Measurements from ENCODE around the gene FHIT.

DNA sequence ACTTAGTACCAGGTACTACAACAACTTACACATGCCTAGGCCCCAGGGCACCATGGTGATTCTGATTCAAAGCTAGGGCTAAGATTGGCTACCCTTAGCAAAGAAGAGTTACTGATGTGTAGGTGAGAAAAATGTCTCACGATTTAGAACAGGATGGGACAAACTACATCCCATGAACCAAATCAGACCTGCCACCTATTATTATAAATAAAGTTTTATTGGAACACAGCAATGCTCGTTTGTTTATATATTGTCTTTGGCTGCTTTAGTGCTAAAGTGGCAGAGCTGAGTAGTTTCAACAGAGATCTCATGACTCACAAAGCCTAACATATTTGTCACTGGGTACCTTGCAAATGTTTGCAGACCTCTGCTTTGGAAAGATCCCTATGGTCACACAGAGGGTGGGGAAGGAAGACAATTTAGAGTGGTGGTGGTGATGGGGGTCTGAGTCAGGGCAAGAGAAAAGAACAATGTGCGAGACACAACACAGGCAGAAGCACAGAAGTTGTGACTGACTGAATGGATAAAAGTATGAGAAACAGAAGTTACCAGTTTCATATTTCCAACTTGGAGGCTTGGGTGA is 1430.8 kb downstream of the FHIT start:
- TF ChIP-seq, protein P1, sequence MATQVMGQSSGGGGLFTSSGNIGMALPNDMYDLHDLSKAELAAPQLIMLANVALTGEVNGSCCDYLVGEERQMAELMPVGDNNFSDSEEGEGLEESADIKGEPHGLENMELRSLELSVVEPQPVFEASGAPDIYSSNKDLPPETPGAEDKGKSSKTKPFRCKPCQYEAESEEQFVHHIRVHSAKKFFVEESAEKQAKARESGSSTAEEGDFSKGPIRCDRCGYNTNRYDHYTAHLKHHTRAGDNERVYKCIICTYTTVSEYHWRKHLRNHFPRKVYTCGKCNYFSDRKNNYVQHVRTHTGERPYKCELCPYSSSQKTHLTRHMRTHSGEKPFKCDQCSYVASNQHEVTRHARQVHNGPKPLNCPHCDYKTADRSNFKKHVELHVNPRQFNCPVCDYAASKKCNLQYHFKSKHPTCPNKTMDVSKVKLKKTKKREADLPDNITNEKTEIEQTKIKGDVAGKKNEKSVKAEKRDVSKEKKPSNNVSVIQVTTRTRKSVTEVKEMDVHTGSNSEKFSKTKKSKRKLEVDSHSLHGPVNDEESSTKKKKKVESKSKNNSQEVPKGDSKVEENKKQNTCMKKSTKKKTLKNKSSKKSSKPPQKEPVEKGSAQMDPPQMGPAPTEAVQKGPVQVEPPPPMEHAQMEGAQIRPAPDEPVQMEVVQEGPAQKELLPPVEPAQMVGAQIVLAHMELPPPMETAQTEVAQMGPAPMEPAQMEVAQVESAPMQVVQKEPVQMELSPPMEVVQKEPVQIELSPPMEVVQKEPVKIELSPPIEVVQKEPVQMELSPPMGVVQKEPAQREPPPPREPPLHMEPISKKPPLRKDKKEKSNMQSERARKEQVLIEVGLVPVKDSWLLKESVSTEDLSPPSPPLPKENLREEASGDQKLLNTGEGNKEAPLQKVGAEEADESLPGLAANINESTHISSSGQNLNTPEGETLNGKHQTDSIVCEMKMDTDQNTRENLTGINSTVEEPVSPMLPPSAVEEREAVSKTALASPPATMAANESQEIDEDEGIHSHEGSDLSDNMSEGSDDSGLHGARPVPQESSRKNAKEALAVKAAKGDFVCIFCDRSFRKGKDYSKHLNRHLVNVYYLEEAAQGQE (IDR thresholded peaks at IDR 0.05; ENCODE audit: insufficient read depth in 1 of 2, low read depth in 2 of 2, low read length in 2 of 2) = no peak
- TF ChIP-seq FOXP2 (optimal IDR thresholded peaks at IDR 0.05; ENCODE audit: borderline replicate concordance, extremely low read depth, extremely low read length, insufficient read depth) (no peak), POLR2AphosphoS5 (IDR thresholded peaks at IDR 0.05; ENCODE audit: low read depth, low read length) (no peak)
